GM23248 (cell line): ENCODE data around the gene ASXL1.

Source experiments
- EZH2 ChIP-seq: fragments of 200-600 bp; sonication (generic); IDR thresholded peaks from 2 replicates; pipeline ENCODE4 v1.6.1; 2018; ENCODE audit warnings: antibody characterized with exemption, mild to moderate bottlenecking; ENCODE audit not compliant: insufficient read depth, poor library complexity, severe bottlenecking
- EZH2phosphoT487 ChIP-seq: fragments of 200-600 bp; sonication (generic); IDR thresholded peaks from 2 replicates; pipeline ENCODE4 v1.6.1; 2018; ENCODE audit warnings: antibody characterized with exemption, moderate library complexity, mild to moderate bottlenecking, low read depth; ENCODE audit not compliant: insufficient read depth

- no peak for TF ChIP-seq EZH2
- TF ChIP-seq EZH2phosphoT487 = no peak
These were observed 116.0 kb downstream of the ASXL1 start for GRCh38 chr20:32474009-32474716.
